K562 (cell line): ENCODE results near the gene PRDM16. TPM values are rescaled to one million over a fixed set of nuclear protein-coding genes. Genes with fewer than 3 reads are reported as not detected.

Experiments used
- ATAC-seq: fragments of 200-7000 bp; cut with Tn5 transposase; 3 replicates; pipeline ENCODE4 v1.9.1; 2020; ENCODE audit warnings: moderate library complexity
- BruUV-seq: library from RNA; stranded (reverse); fragments of 400-500 nt; replicated peaks from 2 replicates; lab custom pipeline; 2021; lab: Mats Ljungman, UMichigan
- CTCF ChIA-PET: fragments of 300-600 bp; formaldehyde crosslinking; extraction: SDS; loops from one replicate; lab custom pipeline; 2021; ENCODE audit warnings: low intra/inter-chr PET ratio; lab: Yijun Ruan, JAX
- POLR2A ChIA-PET: fragments of 300-600, 350-650 bp; sonication (Branson Sonifier 250); formaldehyde crosslinking; extraction: SDS; loops from one replicate; lab custom pipeline; 2021; ENCODE audit warnings: antibody characterized with exemption, inconsistent platforms; lab: Yijun Ruan, JAX
- DNase-seq, 4 experiments: peaks; one replicate each; pipeline versions ENCODE4 v3.0.0 to v3.0.0-alpha.2; 2011 to 2018; ENCODE audit warnings: low spot score in 3 of 4, mixed read lengths in 3 of 4; ENCODE audit errors: extremely low read depth in 1 of 4
- FAIRE-seq: peaks from 2 replicates; lab custom pipeline; 2011; peaks lifted over from hg19 to GRCh38; lab: Jason Lieb, UNC
- H2AFZ ChIP-seq: 2 replicates; pipeline ENCODE4 v1.6.0; 2011; ENCODE audit warnings: low read depth, low read length, control low read depth, inconsistent platforms
- H3K27ac ChIP-seq: fragments of 200-600 bp; 3 replicates; pipeline ENCODE4 v1.8.0; 2011; ENCODE audit warnings: low read depth, mild to moderate bottlenecking, control low read depth, inconsistent platforms, low read length, moderate library complexity, mixed read lengths; ENCODE audit errors: extremely low read depth
- H3K27me3 ChIP-seq, 2 experiments: fragments of 300-600 bp in 1 of 2; 2 replicates in 1 of 2; 3 replicates in 1 of 2; pipeline versions ENCODE4 v1.6.0 to v1.8.0; 2011; ENCODE audit warnings: inconsistent platforms in 2 of 2, low read length in 2 of 2, mild to moderate bottlenecking in 1 of 2, mixed read lengths in 1 of 2, moderate library complexity in 1 of 2; ENCODE audit not compliant: control insufficient read depth in 2 of 2, insufficient read depth in 2 of 2
- H3K36me3 ChIP-seq: fragments of 300-600 bp; 3 replicates; pipeline ENCODE4 v1.8.0; 2011; ENCODE audit warnings: mild to moderate bottlenecking, low read length, inconsistent platforms; ENCODE audit not compliant: control insufficient read depth, insufficient read depth
- H3K4me1 ChIP-seq, 2 experiments: fragments of 200-600 bp in 1 of 2; replicated peaks in 1 of 2; 2 replicates in 1 of 2; 3 replicates in 1 of 2; pipeline versions ENCODE4 v1.5.1 to v1.8.0; 2011; ENCODE audit warnings: inconsistent platforms in 2 of 2, low read length in 2 of 2, mild to moderate bottlenecking in 1 of 2, mixed read lengths in 1 of 2, moderate library complexity in 1 of 2; ENCODE audit not compliant: control insufficient read depth in 2 of 2, insufficient read depth in 2 of 2
- H3K4me2 ChIP-seq: 2 replicates; pipeline ENCODE4 v1.6.1; 2011; ENCODE audit warnings: low read length, control low read depth, inconsistent platforms, mixed read lengths; ENCODE audit not compliant: insufficient read depth
- H3K4me3 ChIP-seq: fragments of 200-600 bp; sonication (generic), shearing (Covaris generic); 2 replicates; pipeline ENCODE4 v1.5.1; 2016; ENCODE audit warnings: control low read depth, inconsistent platforms
- H3K79me2 ChIP-seq: fragments of 200-600 bp; 3 replicates; pipeline ENCODE4 v1.8.0; 2011; ENCODE audit warnings: low read length, inconsistent platforms; ENCODE audit not compliant: control insufficient read depth, insufficient read depth
- H3K9ac ChIP-seq, 2 experiments: 2 replicates each; pipeline versions ENCODE4 v1.6.0 to v1.6.1; 2011; ENCODE audit warnings: low read depth in 2 of 2, low read length in 2 of 2, control low read depth in 1 of 2, inconsistent platforms in 1 of 2, mild to moderate bottlenecking in 1 of 2, mixed read lengths in 1 of 2; ENCODE audit not compliant: insufficient read depth in 1 of 2
- H3K9me1 ChIP-seq: one replicate; pipeline ENCODE4 v1.6.0; 2011; ENCODE audit warnings: inconsistent platforms, mild to moderate bottlenecking, low read length, moderate library complexity; ENCODE audit not compliant: control insufficient read depth, insufficient read depth
- H3K9me3 ChIP-seq: replicated peaks from 2 replicates; pipeline ENCODE4 v1.5.1; 2011; ENCODE audit warnings: low read depth, low read length, inconsistent platforms; ENCODE audit not compliant: control insufficient read depth, insufficient read depth
- H4K20me1 ChIP-seq: replicated peaks from 2 replicates; pipeline ENCODE4 v1.6.1; 2011; ENCODE audit warnings: low read length, inconsistent platforms, mixed read lengths; ENCODE audit not compliant: control insufficient read depth, insufficient read depth
- C11orf30 ChIP-seq: fragments of 450-650 bp; IDR thresholded peaks from 2 replicates; pipeline ENCODE4 v1.6.1; 2016; ENCODE audit warnings: low read depth, mild to moderate bottlenecking
- DEAF1 ChIP-seq: fragments of 450-650 bp; formaldehyde crosslinking; IDR thresholded peaks from 2 replicates; pipeline ENCODE4 v1.4.0; 2020; ENCODE audit warnings: mild to moderate bottlenecking, moderate library complexity
- FOXJ3 ChIP-seq: sonication (generic); formaldehyde crosslinking; IDR thresholded peaks from 2 replicates; pipeline ENCODE4 v1.4.0; 2020; ENCODE audit warnings: mild to moderate bottlenecking, missing genetic modification reagents
- IRF2 ChIP-seq: sonication (generic); formaldehyde crosslinking; IDR thresholded peaks from 2 replicates; pipeline ENCODE4 v1.8.1; 2022; ENCODE audit warnings: mild to moderate bottlenecking, missing genetic modification reagents
- MITF ChIP-seq: IDR thresholded peaks from 2 replicates; pipeline ENCODE4 v1.6.1; 2014; ENCODE audit warnings: antibody characterized with exemption
- NR2F6 ChIP-seq: fragments of 450-650 bp; formaldehyde crosslinking; IDR thresholded peaks from 2 replicates; pipeline ENCODE4 v1.4.0; 2020; ENCODE audit warnings: mild to moderate bottlenecking
- SETDB1 ChIP-seq: IDR thresholded peaks from one replicate; pipeline ENCODE4 v1.6.1; 2012; ENCODE audit warnings: low read length, control low read depth, inconsistent platforms
- TOE1 ChIP-seq, 2 experiments: fragments of 450-650 bp in 1 of 2; sonication (generic) in 1 of 2; formaldehyde crosslinking in 1 of 2; IDR thresholded peaks; 2 replicates each; pipeline versions ENCODE4 v1.7.1 to v1.8.0; 2016 to 2022; ENCODE audit warnings: borderline replicate concordance in 2 of 2, mild to moderate bottlenecking in 2 of 2, antibody characterized with exemption in 1 of 2, inconsistent platforms in 1 of 2, low read depth in 1 of 2, missing genetic modification reagents in 1 of 2, moderate library complexity in 1 of 2
- ZFP36 ChIP-seq: fragments of 150-350 bp; IDR thresholded peaks from 2 replicates; pipeline ENCODE4 v1.6.1; 2018; ENCODE audit warnings: low read length, low read depth; ENCODE audit not compliant: partially characterized antibody
- ZNF143 ChIP-seq: sonication (generic); formaldehyde crosslinking; IDR thresholded peaks from 2 replicates; pipeline ENCODE4 v1.9.0; 2022; ENCODE audit warnings: mild to moderate bottlenecking, missing genetic modification reagents
- ZNF175 ChIP-seq: fragments of 200-800 bp; sonication (Bioruptor generic); IDR thresholded peaks from 2 replicates; pipeline ENCODE4 v1.6.1; 2016; ENCODE audit warnings: low read depth, mild to moderate bottlenecking, missing genetic modification characterization, missing compliant biosample characterization
- WGBS: fragments of 100-300 bp; shearing (Covaris generic); methylation state at CpG from one replicate; pipeline ENCODE4 v1.1.6; 2016; ENCODE audit warnings: low coverage, mixed read lengths; ENCODE audit not compliant: insufficient coverage; ENCODE audit errors: missing lambda C conversion rate; 5-methylcytosine and 5-hydroxymethylcytosine counted together
- in situ Hi-C: fragments of 300-500 bp; cut with MboI; formaldehyde crosslinking; loops from 4 replicates; pipeline ENCODE4 v1.15.0; 2018; ENCODE audit warnings: inconsistent platforms, mixed read lengths
- intact Hi-C: fragments of 100-400 bp; cut with micrococcal nuclease; formaldehyde crosslinking; loops from 2 replicates; pipeline ENCODE4 v1.14.2; 2022
- polyA plus RNA-seq, 8 experiments: library from polyadenylated mRNA; depleted of rRNA in 4 of 8; stranded (reverse) in 5 of 8; unstranded in 3 of 8; fragments of >200 nt; fragmentation: Nextera tagmentation in 2 of 8; fragmentation: Illumina TruSeq in 1 of 8; extraction: Ambion mirVana in 2 of 8; extraction: Trizol in 1 of 8; gene quantifications; 2 replicates each; pipeline versions ENCODE4 v1.2.1 to v1.2.3, GENCODE V29; 2011 to 2014; ENCODE audit warnings: inconsistent platforms in 1 of 8, missing spikeins in 1 of 8
- total RNA-seq, 7 experiments: library from RNA; depleted of rRNA in 6 of 7; stranded (reverse); fragments of >200 nt in 6 of 7; fragmentation: Illumina TruSeq in 2 of 7; extraction: Trizol in 2 of 7; gene quantifications; 2 replicates each; pipeline versions ENCODE4 v1.2.1 to v1.2.3, GENCODE V29; 2011 to 2021; ENCODE audit warnings: low replicate concordance in 1 of 7

PRDM16 gene
- total and polyA plus RNA-seq, 9 of the 15 experiments (the other 6 are each of a cell fraction or from before 2014, with no cell fraction given) = 0.10 to 0.27 TPM; not detected in 7

GRCh38 chr1:3261969-3262579 is 193.1 kb downstream of the PRDM16 start:
- FAIRE-seq (no peak), DNase-seq (no peak), ATAC-seq (no peak)
- H3K4me3 ChIP-seq = no peak overlapping the region
- no peaks in the 10 kb centered on the region for H3K79me2 ChIP-seq
- no peaks in the 10 kb centered on the region for H3K9me3 ChIP-seq
- intact Hi-C loops = no loop called here
- no peak overlapping the region for H2AFZ ChIP-seq
- CTCF ChIA-PET = no interaction called here
- POLR2A ChIA-PET = no interaction called here
- H3K9me1 ChIP-seq = no peaks in the 10 kb centered on the region
- H3K9ac ChIP-seq = no peak overlapping the region
- 0% methylated on average over 11 of the region's 11 CpGs for WGBS
- no peak overlapping the region for H3K27ac ChIP-seq
- H3K36me3 ChIP-seq = no peaks in the 10 kb centered on the region
- H3K27me3 ChIP-seq = peaks cover 7 to 38% of the 10 kb centered on the region in 2 experiments; a peak in 3 of 5 replicates
- TF ChIP-seq ZFP36 = peak; percentile 31
- no peak for TF ChIP-seq NR2F6 (CRISPR knock-in tag)
- no peak for TF ChIP-seq FOXJ3 (CRISPR knock-in tag)
- in situ Hi-C loops = no loop called here
- no TSS peak for BruUV-seq
- H4K20me1 ChIP-seq = peaks cover 1% of the 10 kb centered on the region
- H3K4me1 ChIP-seq = peaks cover 0 to 9% of the 10 kb centered on the region in 2 experiments; a peak in 1 of 5 replicates
- no peak overlapping the region for H3K4me2 ChIP-seq

DNA sequence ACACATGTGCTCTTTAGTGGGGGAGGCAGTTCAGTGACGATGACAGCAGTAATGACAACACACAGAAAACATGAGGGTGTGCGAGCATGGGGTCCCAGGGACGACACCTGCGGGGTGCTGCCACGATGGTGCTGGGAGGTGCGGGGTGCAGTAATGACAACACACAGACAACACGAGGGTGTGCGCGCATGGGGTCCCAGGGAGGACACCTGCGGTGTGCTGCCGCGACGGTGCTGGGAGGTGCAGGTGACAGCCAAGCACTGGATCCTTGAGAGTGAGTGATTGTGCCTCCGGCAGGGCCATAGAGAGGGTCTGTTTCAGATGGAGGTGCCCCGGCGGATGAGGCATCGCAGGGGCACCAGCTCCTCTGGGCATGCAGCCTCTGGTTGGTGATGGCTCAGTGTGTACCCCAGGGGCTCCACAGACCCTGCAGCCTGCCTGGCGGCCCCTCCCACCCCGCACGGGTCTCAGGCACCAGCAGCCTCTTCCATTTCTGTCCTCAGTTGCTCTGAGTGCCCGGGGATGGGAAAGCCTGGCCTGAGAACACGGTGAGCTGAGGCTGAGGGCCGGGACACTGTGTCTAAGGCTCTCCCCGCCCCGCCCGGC is 193.8 kb downstream of the PRDM16 start:
- 3% methylated on average over 26 of the region's 26 CpGs for WGBS
- TF ChIP-seq ZNF143 (CRISPR knock-in tag) = no peak
- no peak for TF ChIP-seq MITF
- no peak for TF ChIP-seq C11orf30
- no peak for TF ChIP-seq SETDB1
- TF ChIP-seq ZNF175 = no peak
- TF ChIP-seq IRF2 (CRISPR knock-in tag) = no peak
- TF ChIP-seq TOE1 (IDR thresholded peaks at IDR 0.05; ENCODE audit: borderline replicate concordance) = no peak
- no peak for TF ChIP-seq TOE1 (CRISPR knock-in tag; IDR thresholded peaks at IDR 0.05; ENCODE audit: borderline replicate concordance, low read depth)
- no peak for TF ChIP-seq DEAF1 (CRISPR knock-in tag)

More for the DNA sequence above, 193.8 kb downstream of the PRDM16 start:
- in situ Hi-C loops = no loop called here
- Histone ChIP-seq H3K4me3 (no peak overlapping the region), H3K9ac (no peak overlapping the region), H4K20me1 (peaks cover 4% of the 10 kb centered on the region), H3K27me3 (peaks cover 13 to 40% of the 10 kb centered on the region in 2 experiments; a peak in 3 of 5 replicates), H3K27ac (no peak overlapping the region), H3K9me1 (no peaks in the 10 kb centered on the region), H3K4me2 (no peak overlapping the region), H3K9me3 (no peaks in the 10 kb centered on the region), H3K79me2 (no peaks in the 10 kb centered on the region), H3K36me3 (no peaks in the 10 kb centered on the region), H2AFZ (no peak overlapping the region), H3K4me1 (peaks cover 0 to 12% of the 10 kb centered on the region in 2 experiments; a peak in 1 of 5 replicates)
- intact Hi-C loops = no loop called here
- CTCF ChIA-PET = no interaction called here
- BruUV-seq = no TSS peak
- POLR2A ChIA-PET = no interaction called here
- FAIRE-seq = no peak
- ATAC-seq = no peak
- no peak for DNase-seq
